ENCODE measurements around the gene PIK3R2. TPM values are rescaled to one million over a fixed set of nuclear protein-coding genes. Genes with fewer than 3 reads are reported as not detected.
"Not testable (repeated sequence)": the region's sequence is repeated elsewhere in the genome, so short reads cannot be mapped to it uniquely, and the experiment has no call there.

PIK3R2 gene
- polyA plus RNA-seq, 3 donors, result 20.1 to 38.9 (median 30.4) TPM

- no peak for DNase-seq (ENCODE audit: extremely low read depth in 1 of 11, low read depth in 9 of 11, low spot score in 4 of 11)
These were observed 8.1 kb upstream of the PIK3R2 start for GRCh38 chr19:18144906-18145305.

GRCh38 chr19:18145391-18145999 lies 7.5 kb upstream of the PIK3R2 start:
- DNase-seq (ENCODE audit: extremely low read depth in 1 of 11, low read depth in 9 of 11, low spot score in 4 of 11), result no peak

- DNase-seq (ENCODE audit: extremely low read depth in 1 of 11, low read depth in 9 of 11, low spot score in 4 of 11), result no peak
These were observed 5.6 kb upstream of the PIK3R2 start for GRCh38 chr19:18147396-18147795.

GRCh38 chr19:18149596-18149975 lies 3.4 kb upstream of the PIK3R2 start:
- DNase-seq (ENCODE audit: extremely low read depth in 1 of 11, low read depth in 9 of 11, low spot score in 4 of 11), result no peak

GRCh38 chr19:18150776-18151624 lies 2.0 kb upstream of the PIK3R2 start:
- no peak for DNase-seq (ENCODE audit: extremely low read depth in 1 of 11, low read depth in 9 of 11, low spot score in 4 of 11)

- DNase-seq (ENCODE audit: extremely low read depth in 1 of 11, low read depth in 9 of 11, low spot score in 4 of 11), result peak; percentile 92 to 98 (median 97)
These were observed 534 bp upstream of the PIK3R2 start for GRCh38 chr19:18152442-18152816.

- no peak for DNase-seq (ENCODE audit: extremely low read depth in 1 of 11, low read depth in 9 of 11, low spot score in 4 of 11)
These were observed 682 bp downstream of the PIK3R2 start for GRCh38 chr19:18153556-18154134.

GRCh38 chr19:18155095-18156087 lies 2.4 kb downstream of the PIK3R2 start:
- DNase-seq (ENCODE audit: extremely low read depth in 1 of 11, low read depth in 9 of 11, low spot score in 4 of 11), result no peak

- DNase-seq (ENCODE audit: extremely low read depth in 1 of 11, low read depth in 9 of 11, low spot score in 4 of 11), result no peak
These were observed 3.3 kb downstream of the PIK3R2 start for GRCh38 chr19:18156268-18156667.

GRCh38 chr19:18156841-18157464 lies 4.0 kb downstream of the PIK3R2 start:
- DNase-seq (ENCODE audit: extremely low read depth in 1 of 11, low read depth in 9 of 11, low spot score in 4 of 11), result peak in 7 of 11 donors; percentile 53 to 77 (median 58)

GRCh38 chr19:18157465-18158063 lies 4.6 kb downstream of the PIK3R2 start:
- no peak for DNase-seq (ENCODE audit: extremely low read depth in 1 of 11, low read depth in 9 of 11, low spot score in 4 of 11)

GRCh38 chr19:18158467-18158866 lies 5.5 kb downstream of the PIK3R2 start:
- DNase-seq (ENCODE audit: extremely low read depth in 1 of 11, low read depth in 9 of 11, low spot score in 4 of 11), result no peak

GRCh38 chr19:18159059-18159616 lies 6.2 kb downstream of the PIK3R2 start:
- DNase-seq (ENCODE audit: extremely low read depth in 1 of 11, low read depth in 9 of 11, low spot score in 4 of 11), result not testable (repeated sequence)

- no peak for DNase-seq (ENCODE audit: extremely low read depth in 1 of 11, low read depth in 9 of 11, low spot score in 4 of 11)
These were observed 6.8 kb downstream of the PIK3R2 start for GRCh38 chr19:18159810-18160209.

- DNase-seq (ENCODE audit: extremely low read depth in 1 of 11, low read depth in 9 of 11, low spot score in 4 of 11), result no peak
These were observed 7.6 kb downstream of the PIK3R2 start for GRCh38 chr19:18160493-18160970.

GRCh38 chr19:18160971-18161635 lies 8.1 kb downstream of the PIK3R2 start:
- peak in 3 of 11 donors; percentile 54 to 66 (median 62) for DNase-seq (ENCODE audit: extremely low read depth in 1 of 11, low read depth in 9 of 11, low spot score in 4 of 11)

- DNase-seq (ENCODE audit: extremely low read depth in 1 of 11, low read depth in 9 of 11, low spot score in 4 of 11), result no peak
These were observed 8.7 kb downstream of the PIK3R2 start for GRCh38 chr19:18161636-18162002.

All from renal cortex interstitium (tissue), 11 donors.